GM18505 (cell line): ENCODE data around the gene MAML3.

Experiments
- ATAC-seq: cut with Tn5 transposase; IDR thresholded peaks from one replicate; pipeline ENCODE4 v1.9.1; 2021; ENCODE audit not compliant: unreplicated experiment
- POLR2A ChIP-seq: IDR thresholded peaks from 4 replicates; pipeline ENCODE4 v1.6.1; 2011; ENCODE audit warnings: borderline replicate concordance; ENCODE audit not compliant: insufficient read depth, insufficient read length; ENCODE audit errors: extremely low read depth

MAML3 gene

GRCh38 chr4:140094438-140095420, 59.3 kb downstream of the MAML3 start:
- no peak for ATAC-seq
- no peak for TF ChIP-seq POLR2A

DNA sequence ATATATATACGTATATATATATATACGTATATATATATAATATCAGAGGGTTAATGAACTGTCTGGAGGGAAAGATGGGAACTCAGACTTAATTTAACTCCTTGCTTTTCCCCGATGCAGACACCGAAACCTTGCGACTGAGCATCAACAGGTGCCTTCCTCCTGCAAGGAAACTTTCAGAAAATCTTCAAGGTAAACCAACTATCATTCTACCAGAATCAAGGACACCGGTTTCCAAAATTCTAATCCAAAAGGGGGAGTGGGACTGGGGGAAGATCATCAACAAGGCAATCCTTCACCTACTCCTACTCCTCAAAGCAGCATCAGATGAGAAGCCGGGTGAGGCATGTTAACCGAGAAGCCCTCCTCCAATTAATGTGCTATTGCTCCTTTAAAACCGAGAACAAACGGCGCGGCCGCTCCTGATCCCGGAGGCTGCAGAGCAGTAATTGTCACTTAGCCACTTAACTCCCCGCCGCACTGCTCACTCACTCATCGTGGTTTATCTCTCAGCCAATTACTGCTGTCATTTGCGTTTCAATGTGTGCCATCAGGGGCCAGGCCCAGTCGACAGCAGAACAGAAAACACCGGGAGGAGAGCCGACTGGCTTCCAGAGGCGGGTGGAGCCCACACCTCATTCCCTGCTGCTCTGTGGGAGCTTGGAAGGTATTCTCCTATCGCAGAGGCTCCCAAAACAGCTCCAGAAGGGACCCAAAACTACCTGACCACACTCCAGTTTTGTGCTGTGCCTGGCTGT, 61.7 kb downstream of the MAML3 start:
- TF ChIP-seq POLR2A, result no peak
- no peak for ATAC-seq

- ATAC-seq, result no peak
- TF ChIP-seq POLR2A, result no peak
These were observed 62.7 kb downstream of the MAML3 start for GRCh38 chr4:140091305-140091704.

- ATAC-seq, result no peak
- TF ChIP-seq POLR2A, result no peak
These were observed 63.7 kb downstream of the MAML3 start for GRCh38 chr4:140090215-140090731.

DNA sequence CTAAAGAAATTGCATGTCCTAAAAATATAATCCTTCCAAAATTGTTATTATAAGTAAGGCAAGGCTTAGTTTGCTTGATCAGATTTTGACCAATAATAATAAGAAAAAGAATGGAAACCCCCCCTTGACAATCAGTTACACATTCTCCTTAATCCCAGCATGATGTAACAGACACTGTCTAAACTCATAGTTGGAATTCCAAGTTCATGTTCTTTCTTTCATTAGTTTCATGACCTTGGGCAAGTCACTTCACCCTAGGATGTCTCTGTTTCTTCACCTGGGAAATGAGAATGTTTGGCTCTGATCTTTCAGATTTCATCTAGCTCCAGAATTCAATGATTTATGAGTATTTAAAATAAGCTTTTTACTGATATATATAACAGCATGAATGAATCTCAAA, 64.8 kb downstream of the MAML3 start:
- TF ChIP-seq POLR2A, result no peak
- no peak for ATAC-seq

- ATAC-seq, result no peak
- TF ChIP-seq POLR2A, result no peak
These were observed 65.5 kb downstream of the MAML3 start for GRCh38 chr4:140088323-140088967.

- ATAC-seq, result no peak
- no peak for TF ChIP-seq POLR2A
These were observed 68.1 kb downstream of the MAML3 start for GRCh38 chr4:140085881-140086280.

GRCh38 chr4:140085062-140085622, 68.8 kb downstream of the MAML3 start:
- ATAC-seq, result no peak
- TF ChIP-seq POLR2A, result no peak

- TF ChIP-seq POLR2A, result no peak
- ATAC-seq, result no peak
These were observed 69.6 kb downstream of the MAML3 start for GRCh38 chr4:140084385-140084784.

DNA sequence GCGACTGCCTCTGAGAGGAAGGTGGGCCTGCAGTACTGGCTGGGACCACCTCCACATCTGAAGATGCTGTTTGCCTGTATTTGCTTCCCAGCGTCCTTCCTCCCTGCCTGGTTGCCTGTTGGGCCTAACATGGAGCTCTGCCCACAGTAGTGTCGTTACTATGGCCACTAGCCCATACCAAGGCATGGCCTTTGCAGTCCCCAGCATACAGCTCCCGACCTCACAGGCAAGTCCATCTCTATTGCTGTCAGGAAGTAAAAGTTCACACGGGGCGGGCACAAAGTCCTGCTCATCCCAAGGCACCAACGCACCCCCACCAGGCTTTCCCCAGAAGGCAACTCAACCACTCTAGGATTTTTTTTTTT, 71.6 kb downstream of the MAML3 start:
- ATAC-seq, result no peak
- TF ChIP-seq POLR2A, result no peak

DNA sequence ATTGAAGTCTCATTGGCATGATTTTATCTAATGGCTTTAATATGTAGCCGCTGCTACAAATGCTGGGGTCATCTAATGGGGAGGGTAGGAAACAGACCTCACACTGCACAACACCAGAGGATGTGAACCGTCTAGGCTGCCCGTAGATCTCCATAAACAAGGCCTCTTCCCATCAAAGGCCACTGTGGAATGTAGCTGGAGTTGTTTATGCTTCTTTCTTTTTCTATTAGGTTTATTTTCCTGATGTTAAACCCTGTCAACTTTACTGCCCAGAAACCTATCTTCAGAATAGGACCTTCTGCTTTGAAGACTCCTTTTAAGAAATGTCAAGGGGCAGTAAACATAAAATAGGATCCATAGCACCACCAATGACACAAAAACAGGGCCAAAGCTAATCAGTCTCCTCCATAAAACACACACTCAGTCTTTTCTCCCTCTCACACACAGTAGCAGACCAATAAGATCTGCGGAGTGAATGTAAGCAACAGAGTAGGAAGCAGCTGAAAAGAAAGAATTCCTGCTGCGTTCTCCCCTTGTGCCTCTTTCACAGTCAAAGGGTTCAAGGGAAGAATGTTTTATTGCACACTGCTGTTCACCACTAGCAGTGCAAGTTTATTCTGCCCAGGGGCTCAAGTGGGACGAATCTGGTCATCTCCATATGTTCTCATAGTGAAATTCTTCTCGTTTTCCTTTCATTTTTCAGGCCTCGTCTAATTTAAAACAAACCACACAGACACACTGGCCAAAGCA, 72.2 kb downstream of the MAML3 start:
- ATAC-seq, result no peak
- no peak for TF ChIP-seq POLR2A

- TF ChIP-seq POLR2A, result no peak
- no peak for ATAC-seq
These were observed 73.1 kb downstream of the MAML3 start for GRCh38 chr4:140080883-140081282.
